Measurements from ENCODE around the gene MNAT1.

DNA sequence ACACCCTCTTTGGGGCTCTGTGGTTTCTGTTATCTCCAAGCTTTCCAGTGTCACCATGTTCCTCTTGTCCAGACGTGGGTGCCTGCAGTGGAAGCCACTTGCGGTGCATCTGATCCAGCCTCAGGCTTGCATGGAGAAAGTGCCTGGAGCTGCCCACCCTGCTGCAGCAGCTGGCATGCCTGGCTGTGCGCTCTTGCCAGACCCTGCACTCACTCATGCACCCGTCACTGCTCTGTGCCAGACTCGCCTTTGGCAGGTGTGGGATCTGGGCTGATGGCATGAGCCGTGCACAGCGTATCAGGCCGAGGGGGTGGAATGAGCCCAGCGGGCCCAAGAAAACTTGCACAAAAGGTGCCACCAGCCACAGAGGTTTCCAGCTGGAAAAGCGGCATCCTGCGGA lies 105.1 kb downstream of the MNAT1 start:
- TF ChIP-seq POLR2A (IDR thresholded peaks at IDR 0.05; ENCODE audit: low read depth, low read length) (no peak), POLR2AphosphoS5 (IDR thresholded peaks at IDR 0.05; ENCODE audit: low read depth, low read length) (no peak)
